ENCODE results near the gene TAX1BP1.

The TAX1BP1 gene

DNA sequence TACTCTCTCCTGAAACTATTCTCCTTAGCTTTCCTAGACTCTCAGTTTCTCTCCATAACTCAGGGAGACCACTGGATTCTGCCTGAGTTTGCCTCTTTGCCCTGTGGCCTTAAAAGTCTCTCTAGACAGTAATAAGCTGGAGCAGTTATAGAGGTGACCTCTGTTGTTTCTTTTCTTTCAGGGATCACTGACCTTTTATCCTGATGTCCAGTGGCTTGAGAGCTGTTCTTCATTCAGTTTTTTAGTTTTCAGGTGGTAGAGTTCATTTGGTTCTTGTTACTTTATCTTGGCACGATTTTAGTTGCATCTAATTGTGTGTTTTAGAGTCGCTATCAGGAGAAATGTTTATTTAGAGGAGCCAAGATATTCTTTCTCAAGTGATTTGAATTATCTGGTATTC lies 37.7 kb downstream of the TAX1BP1 start:
- DNase-seq = no peak
- TF ChIP-seq, protein P1, sequence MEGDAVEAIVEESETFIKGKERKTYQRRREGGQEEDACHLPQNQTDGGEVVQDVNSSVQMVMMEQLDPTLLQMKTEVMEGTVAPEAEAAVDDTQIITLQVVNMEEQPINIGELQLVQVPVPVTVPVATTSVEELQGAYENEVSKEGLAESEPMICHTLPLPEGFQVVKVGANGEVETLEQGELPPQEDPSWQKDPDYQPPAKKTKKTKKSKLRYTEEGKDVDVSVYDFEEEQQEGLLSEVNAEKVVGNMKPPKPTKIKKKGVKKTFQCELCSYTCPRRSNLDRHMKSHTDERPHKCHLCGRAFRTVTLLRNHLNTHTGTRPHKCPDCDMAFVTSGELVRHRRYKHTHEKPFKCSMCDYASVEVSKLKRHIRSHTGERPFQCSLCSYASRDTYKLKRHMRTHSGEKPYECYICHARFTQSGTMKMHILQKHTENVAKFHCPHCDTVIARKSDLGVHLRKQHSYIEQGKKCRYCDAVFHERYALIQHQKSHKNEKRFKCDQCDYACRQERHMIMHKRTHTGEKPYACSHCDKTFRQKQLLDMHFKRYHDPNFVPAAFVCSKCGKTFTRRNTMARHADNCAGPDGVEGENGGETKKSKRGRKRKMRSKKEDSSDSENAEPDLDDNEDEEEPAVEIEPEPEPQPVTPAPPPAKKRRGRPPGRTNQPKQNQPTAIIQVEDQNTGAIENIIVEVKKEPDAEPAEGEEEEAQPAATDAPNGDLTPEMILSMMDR (IDR thresholded peaks at IDR 0.05; ENCODE audit: low read depth, low read length) = no peak
- no peaks in the 10 kb centered on the region for H3K9me3 ChIP-seq
- no peak overlapping the region for H3K4me3 ChIP-seq (ENCODE audit: low read depth, low read length)
- H3K4me1 ChIP-seq = peaks cover under 1% of the 10 kb centered on the region; the same call in 1 of the 2 replicates
- no peaks in the 10 kb centered on the region for H3K36me3 ChIP-seq
- H3K27me3 ChIP-seq = no peaks in the 10 kb centered on the region

DNA sequence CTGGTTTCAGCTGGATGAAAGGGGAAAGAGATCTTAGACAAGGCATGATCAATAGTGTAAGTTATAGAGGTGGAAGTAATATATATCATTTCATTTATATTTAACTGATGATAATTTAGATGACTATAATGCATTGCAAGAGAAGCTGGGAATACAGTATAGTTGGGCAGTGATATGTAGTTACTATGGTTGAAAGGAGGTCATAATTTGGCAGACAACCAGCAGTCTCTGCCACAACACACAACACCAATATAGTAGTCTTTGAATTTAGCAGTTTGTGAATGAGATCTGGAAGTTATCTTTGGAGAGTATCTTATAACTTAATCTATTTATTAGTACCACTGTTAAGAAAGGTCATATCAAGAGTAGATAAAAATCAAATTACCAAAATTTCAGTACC lies 39.9 kb downstream of the TAX1BP1 start:
- Histone ChIP-seq H3K36me3 (no peaks in the 10 kb centered on the region), H3K4me3 (ENCODE audit: low read depth, low read length) (no peak overlapping the region), H3K4me1 (peaks cover 7% of the 10 kb centered on the region; the same call in 1 of the 2 replicates), H3K27me3 (no peaks in the 10 kb centered on the region), H3K9me3 (no peaks in the 10 kb centered on the region)
- DNase-seq = no peak
- TF ChIP-seq, protein P1 (IDR thresholded peaks at IDR 0.05; ENCODE audit: low read depth, low read length) = no peak

DNA sequence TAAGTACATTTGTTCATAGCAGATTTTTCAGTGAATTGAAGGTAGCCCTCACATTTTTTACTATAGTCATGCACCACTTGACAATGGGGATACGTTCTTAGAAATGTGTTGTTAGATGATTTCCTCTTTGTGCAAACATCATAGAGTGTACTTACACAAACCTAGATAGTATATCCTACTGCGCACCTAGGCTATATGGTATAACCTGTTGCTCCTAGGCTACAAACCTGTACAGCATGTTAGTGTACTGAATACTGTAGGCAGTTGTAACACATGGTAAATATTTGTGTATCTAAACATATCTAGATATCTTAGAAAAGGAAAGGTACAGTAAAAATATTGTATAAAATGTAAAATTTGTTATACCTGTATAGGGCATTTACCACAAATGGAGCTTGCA lies 41.2 kb downstream of the TAX1BP1 start:
- TF ChIP-seq, protein P1 (IDR thresholded peaks at IDR 0.05; ENCODE audit: low read depth, low read length) = no peak
- Histone ChIP-seq H3K4me3 (ENCODE audit: low read depth, low read length) (no peak overlapping the region), H3K27me3 (no peaks in the 10 kb centered on the region)

GRCh38 chr7:27782849-27783248 lies 42.9 kb downstream of the TAX1BP1 start:
- TF ChIP-seq, protein P1 (IDR thresholded peaks at IDR 0.05; ENCODE audit: low read depth, low read length) = no peak
- Histone ChIP-seq H3K9me3 (no peaks in the 10 kb centered on the region), H3K4me1 (peaks cover 7% of the 10 kb centered on the region; the same call in 1 of the 2 replicates), H3K27me3 (no peaks in the 10 kb centered on the region), H3K36me3 (no peaks in the 10 kb centered on the region; the same call in 1 of the 2 replicates), H3K4me3 (ENCODE audit: low read depth, low read length) (no peak overlapping the region)
- no peak for DNase-seq

More for the DNA sequence above, 41.2 kb downstream of the TAX1BP1 start:
- Histone ChIP-seq H3K9me3 (no peaks in the 10 kb centered on the region), H3K36me3 (no peaks in the 10 kb centered on the region), H3K4me1 (peaks cover 7% of the 10 kb centered on the region; the same call in 1 of the 2 replicates)
- DNase-seq = no peak

GRCh38 chr7:27784399-27785053 lies 44.6 kb downstream of the TAX1BP1 start:
- no peak overlapping the region for H3K4me3 ChIP-seq (ENCODE audit: low read depth, low read length)
- peaks cover 7% of the 10 kb centered on the region; the same call in 1 of the 2 replicates for H3K4me1 ChIP-seq
- DNase-seq = peak; percentile 15
- no peaks in the 10 kb centered on the region for H3K9me3 ChIP-seq
- H3K27me3 ChIP-seq = no peaks in the 10 kb centered on the region
- TF ChIP-seq, protein P1 (IDR thresholded peaks at IDR 0.05; ENCODE audit: low read depth, low read length) = peak; percentile 67
- no peaks in the 10 kb centered on the region; the same call in 1 of the 2 replicates for H3K36me3 ChIP-seq

DNA sequence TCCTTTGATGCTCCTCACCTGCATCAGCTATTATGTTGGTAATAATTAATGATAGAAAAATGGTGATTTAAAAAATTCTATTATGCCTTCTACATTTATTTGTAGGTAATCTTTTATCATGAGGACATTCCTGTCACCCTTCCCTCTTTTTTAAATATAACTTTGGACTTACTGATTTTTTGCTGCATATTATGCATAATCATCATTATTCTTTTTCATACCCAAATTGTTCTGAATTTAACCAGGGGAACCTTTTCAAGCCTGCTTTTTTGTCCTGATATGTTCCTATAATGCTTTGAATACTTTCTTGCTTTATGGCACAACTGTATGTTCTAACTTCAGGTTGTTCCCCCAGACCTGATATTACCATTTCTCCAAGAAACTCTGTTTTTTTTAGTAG lies 48.5 kb downstream of the TAX1BP1 start:
- H3K4me3 ChIP-seq (ENCODE audit: low read depth, low read length) = no peak overlapping the region
- no peaks in the 10 kb centered on the region for H3K27me3 ChIP-seq
- no peaks in the 10 kb centered on the region for H3K4me1 ChIP-seq
- H3K36me3 ChIP-seq = peaks cover 3% of the 10 kb centered on the region; the same call in 1 of the 2 replicates
- TF ChIP-seq, protein P1 (IDR thresholded peaks at IDR 0.05; ENCODE audit: low read depth, low read length) = no peak
- no peaks in the 10 kb centered on the region for H3K9me3 ChIP-seq
- DNase-seq = no peak

Measured in BE2C (cell line).